NCI-H82 treated with DMSO at 0.1 percent for 48 hours (cell line): Measurements from ENCODE around the gene PLEKHH2.
"Not testable (repeated sequence)": the region's sequence is repeated elsewhere in the genome, so short reads cannot be mapped to it uniquely, and the experiment has no call there.

Experiments used
- DNase-seq: peaks from one replicate; lab custom pipeline; 2025; ENCODE audit not compliant: unreplicated experiment; lab: John Stamatoyannopoulos, UW

Gene PLEKHH2

GRCh38 chr2:43715300-43716098 is 78.4 kb downstream of the PLEKHH2 start:
- DNase-seq, result no peak

DNA sequence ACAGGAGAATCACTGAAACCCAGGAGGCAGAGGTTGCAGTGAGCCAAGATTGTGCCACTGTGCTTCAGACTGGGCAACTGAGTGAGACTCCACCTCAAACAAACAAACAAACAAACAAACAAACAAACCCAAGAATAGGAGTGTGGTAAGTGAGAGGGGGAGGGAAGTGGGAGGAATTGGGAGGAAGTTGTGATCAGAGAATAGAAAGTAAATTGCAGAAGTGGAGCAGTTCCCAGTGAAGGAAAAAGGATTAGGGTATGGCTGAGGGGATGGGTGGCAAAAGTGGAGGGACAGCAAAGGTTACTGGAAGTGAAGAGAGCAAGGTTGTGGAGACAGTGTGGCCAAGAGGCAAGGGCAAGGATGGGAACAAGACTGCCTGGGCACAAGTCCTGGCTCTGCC is 80.3 kb downstream of the PLEKHH2 start:
- DNase-seq, result no peak

DNA sequence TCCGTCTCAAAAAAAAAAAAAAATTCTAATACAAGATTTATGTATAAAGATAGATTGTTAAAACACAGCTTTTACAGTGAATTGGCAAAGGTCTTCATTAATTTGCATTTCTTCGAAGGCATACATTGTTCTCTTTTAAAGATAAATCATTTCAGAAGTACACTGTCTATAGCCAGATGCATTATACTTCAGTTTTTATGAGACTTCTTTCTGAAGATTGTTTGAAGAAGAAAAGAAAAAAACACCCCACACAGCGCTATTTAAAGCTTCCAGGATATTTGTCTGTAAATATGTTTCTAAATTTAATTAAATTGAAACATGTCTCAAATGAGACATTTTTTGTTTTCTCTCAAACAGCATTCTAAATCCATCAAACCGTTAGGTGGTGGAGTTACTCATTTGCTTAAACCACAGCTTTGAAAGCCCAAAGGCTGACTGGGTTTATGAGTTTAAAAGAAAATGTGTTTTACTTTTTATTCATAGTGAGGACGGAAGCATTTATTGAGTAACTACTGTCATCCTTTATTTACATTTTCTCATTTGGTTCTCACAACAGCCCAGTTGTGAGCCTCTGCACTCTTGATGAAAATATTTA is 81.6 kb downstream of the PLEKHH2 start:
- no peak for DNase-seq

DNA sequence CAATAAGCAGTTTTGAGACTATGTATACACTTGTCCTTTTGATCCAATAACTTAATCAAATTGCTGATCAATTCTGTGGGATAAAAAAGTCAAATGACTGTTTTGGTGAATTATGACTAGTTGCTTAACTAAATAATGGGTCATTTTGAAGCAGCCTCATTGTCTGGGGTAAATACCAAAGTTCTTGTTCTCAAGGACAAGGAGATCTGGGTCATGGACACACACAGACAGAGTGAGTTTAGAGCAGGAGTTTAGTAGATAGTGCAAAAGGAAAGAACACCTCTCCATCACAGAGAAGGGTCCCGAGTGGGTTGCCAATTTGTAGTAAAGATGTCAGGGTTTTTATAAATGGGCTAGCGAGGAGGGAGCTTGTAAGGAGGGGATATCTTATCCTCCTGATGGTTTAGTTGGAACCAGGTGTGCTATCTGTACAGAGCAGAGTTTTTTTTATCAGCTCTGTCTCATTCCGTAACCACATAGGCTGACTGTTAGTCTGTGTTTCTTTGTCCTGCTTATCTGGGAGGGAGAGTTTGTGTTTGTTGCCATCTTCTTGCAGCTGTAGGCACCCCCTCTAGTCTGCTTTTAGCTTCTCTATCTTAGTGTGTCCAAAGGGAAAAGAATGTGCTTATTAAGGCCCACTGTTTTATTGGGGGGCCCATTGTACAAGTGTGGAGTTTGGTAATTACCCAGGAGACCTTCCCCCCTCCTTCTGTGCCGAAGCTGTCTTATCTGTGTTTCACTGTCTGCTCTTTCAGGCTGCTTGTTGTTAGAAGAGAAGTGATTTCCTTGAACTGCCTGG is 87.9 kb downstream of the PLEKHH2 start:
- no peak for DNase-seq

GRCh38 chr2:43725711-43726246 is 88.7 kb downstream of the PLEKHH2 start:
- no peak for DNase-seq

- not testable (repeated sequence) for DNase-seq
Observed at GRCh38 chr2:43726961-43727633, 90.0 kb downstream of the PLEKHH2 start.

DNA sequence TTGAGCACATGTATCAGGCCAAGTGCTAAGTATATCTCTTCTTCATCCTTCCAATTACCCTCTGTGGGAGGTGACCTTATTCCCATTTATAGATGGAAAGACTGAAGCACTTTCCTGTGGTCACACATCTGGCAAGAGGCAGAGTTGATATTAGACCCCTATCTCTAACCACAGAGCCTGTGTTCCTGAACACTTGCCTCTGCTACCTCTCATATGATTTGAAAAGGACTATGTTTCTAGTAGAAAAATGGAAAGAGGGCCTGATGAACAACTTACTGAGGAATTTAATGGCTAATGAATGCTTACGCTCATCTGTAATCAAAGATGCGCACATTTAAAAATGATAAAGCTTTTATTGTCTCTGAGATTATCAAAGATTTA is 90.6 kb downstream of the PLEKHH2 start:
- no peak for DNase-seq

- DNase-seq, result no peak
Observed at GRCh38 chr2:43729491-43730174, 92.6 kb downstream of the PLEKHH2 start.

DNA sequence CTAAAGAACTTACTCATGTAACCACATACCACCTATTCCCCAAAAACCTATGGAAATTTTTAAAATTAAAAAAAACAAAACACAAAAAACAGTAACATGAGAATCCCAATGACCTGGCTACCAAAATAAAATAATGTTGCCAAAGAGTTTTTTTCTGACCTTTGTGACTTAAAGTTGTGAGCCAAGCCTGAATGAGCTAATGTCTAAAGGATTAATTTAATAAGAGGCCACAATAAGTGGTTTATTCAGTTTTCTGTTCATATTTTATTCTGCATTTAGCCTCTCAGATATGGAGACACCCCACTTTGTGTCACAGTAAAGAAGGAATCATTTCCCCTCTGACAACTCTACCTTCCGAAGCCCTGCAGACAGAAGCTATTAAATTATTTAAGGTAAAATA is 94.2 kb downstream of the PLEKHH2 start:
- no peak for DNase-seq

DNA sequence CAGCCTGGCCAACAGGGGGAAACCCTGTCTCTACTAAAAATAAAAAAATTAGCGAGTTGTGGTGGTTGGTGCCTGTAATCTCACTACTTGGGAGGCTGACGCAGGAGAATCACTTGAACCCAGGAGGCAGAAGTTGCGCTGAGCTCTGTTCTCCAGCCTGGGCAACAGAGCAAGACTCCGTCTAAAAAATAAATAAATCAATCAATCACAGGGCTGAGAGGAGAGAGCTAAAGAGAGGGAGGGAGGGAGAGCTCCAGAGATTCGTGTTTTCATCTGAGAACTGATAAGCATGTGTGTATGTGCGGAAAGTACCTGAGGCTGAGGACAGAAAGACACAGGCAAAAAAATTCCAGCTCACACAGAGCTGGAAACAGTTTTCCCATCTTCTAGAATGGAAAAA is 99.6 kb downstream of the PLEKHH2 start:
- DNase-seq, result no peak

GRCh38 chr2:43737097-43737854 is 100.2 kb downstream of the PLEKHH2 start:
- DNase-seq, result no peak

DNA sequence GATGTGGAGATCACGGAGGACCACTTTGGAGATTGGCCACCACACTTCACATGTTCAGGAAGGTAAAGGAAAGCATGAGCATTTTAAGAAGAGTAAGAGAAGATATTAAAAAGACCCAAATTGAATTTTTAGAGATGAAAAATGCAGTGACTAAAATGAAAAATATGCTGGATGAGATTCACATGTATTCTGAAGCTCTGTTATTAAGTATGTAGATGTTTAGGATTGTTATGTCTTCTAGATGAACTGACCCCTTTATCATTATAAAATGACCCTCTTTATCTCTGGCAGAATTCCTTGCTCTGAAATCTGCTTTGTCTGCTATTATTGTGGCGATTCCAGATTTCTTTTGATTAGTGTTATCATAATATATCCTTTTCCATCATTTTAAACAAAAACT is 100.8 kb downstream of the PLEKHH2 start:
- DNase-seq, result no peak

- no peak for DNase-seq
Observed at GRCh38 chr2:43738257-43738656, 101.2 kb downstream of the PLEKHH2 start.

DNA sequence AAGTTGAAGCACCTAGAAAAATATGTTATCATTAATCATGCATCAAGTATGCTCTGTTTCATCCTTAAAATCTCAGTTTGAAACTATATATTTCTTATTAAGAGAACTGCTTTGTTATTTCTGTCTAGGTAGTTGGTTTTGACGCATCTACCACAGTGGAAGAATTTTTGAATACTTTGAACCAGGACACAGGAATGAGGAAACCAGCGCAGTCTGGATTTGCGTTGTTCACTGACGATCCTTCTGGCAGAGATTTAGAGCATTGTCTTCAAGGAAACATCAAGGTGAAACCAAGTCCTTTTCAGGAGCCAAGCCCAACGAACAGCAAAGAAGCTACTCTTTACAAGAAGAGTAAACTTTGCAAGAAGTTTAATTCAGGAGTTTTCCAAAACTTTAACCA is 106.6 kb downstream of the PLEKHH2 start:
- no peak for DNase-seq

GRCh38 chr2:43745457-43745856 is 108.4 kb downstream of the PLEKHH2 start:
- DNase-seq, result no peak

GRCh38 chr2:43748333-43748732 is 111.3 kb downstream of the PLEKHH2 start:
- no peak for DNase-seq

DNA sequence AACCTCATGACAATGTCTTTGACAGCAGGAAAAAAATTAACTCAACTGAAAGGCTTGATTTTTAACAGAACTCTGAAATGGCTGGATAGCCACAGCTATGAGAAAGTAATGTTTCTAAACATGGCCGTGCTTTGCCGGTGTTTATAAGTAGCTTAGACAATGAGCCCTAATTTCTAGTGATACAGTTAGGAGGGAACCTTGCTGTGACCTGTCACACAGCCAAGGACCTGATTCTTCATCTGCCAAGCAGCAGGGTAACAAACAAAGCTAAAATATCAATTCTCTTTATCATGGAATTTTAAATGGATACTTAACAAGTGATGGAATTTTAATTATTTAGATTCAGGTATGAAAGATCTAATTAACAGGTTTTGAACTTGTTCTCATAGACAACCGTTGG is 112.5 kb downstream of the PLEKHH2 start:
- DNase-seq, result no peak

DNA sequence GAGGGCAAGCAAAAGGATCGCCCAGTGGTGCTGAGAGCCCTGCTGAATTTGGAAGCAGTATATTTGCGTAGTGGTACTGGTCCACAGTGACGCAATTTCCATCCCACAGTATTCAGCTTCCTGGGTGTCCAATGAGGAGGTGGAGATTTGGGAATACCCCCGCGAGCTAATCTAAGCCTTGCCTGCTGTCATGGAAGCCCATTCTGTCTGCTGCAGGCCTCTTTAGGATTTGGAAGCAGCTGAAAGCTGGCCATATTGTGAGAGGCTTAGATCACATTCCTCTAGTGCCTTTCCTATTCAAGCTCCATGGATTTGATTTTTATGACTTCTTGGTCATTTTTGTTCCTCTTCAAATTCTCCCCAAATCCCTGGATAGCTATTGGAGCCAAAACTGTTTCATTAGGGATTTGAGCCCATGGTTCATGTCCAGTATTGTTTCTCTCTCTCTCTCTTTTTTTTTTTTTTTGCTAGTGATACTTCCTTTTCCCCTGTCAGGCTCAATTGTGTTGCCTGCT is 114.5 kb downstream of the PLEKHH2 start:
- no peak for DNase-seq

DNA sequence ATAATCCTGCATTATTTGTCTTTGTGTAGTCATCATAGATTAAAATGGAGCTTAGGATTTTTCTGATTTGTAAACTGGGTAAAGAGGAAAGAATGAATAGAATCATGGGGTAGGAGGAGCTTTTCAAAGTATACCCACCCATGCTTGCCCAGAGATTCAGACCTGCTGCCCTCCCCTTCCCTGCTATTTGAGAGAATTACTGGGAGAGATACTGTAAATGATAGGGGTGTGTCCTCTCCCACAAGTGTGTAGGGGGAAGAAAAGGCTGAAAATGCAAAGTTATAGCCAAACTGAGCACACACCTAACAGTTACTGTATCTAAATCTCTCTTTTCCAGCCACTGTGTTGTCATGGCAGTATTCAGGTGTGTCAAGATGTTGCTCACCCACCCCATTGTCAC is 115.2 kb downstream of the PLEKHH2 start:
- no peak for DNase-seq

GRCh38 chr2:43754180-43754579 is 117.1 kb downstream of the PLEKHH2 start:
- no peak for DNase-seq
